WERI-Rb-1 (cell line): ENCODE data around the gene ZC3H12D.

Experiments
- DNase-seq: peaks from one replicate; pipeline ENCODE4 v3.0.0-alpha.2; 2020
- H3K27ac ChIP-seq: fragments of 250-450 bp; sonication (Bioruptor Pico); 2 replicates; pipeline ENCODE4 v1.5.1; 2020; ENCODE audit warnings: mild to moderate bottlenecking, moderate library complexity
- H3K27me3 ChIP-seq: fragments of 250-450 bp; sonication (Bioruptor Pico); 2 replicates; pipeline ENCODE4 v1.5.1; 2021; ENCODE audit warnings: mild to moderate bottlenecking, low read depth, moderate library complexity; ENCODE audit not compliant: insufficient read depth, severe bottlenecking
- H3K36me3 ChIP-seq: fragments of 250-450 bp; sonication (Bioruptor Pico); 2 replicates; pipeline ENCODE4 v1.5.1; 2020; ENCODE audit warnings: mild to moderate bottlenecking, moderate library complexity
- H3K4me3 ChIP-seq: 2 replicates; pipeline ENCODE4 v1.5.1; 2011; ENCODE audit warnings: low read depth, mild to moderate bottlenecking, control low read depth, low read length
- H3K9me3 ChIP-seq: fragments of 250-450 bp; sonication (Bioruptor Pico); 2 replicates; pipeline ENCODE4 v1.5.1; 2021; ENCODE audit warnings: mild to moderate bottlenecking, moderate library complexity; ENCODE audit not compliant: severe bottlenecking
- TF ChIP-seq, protein P1 (sequence below): IDR thresholded peaks from 2 replicates; pipeline ENCODE4 v1.5.1; 2011; ENCODE audit warnings: low read depth, mild to moderate bottlenecking, control low read depth, inconsistent platforms, low read length

ZC3H12D gene

DNA sequence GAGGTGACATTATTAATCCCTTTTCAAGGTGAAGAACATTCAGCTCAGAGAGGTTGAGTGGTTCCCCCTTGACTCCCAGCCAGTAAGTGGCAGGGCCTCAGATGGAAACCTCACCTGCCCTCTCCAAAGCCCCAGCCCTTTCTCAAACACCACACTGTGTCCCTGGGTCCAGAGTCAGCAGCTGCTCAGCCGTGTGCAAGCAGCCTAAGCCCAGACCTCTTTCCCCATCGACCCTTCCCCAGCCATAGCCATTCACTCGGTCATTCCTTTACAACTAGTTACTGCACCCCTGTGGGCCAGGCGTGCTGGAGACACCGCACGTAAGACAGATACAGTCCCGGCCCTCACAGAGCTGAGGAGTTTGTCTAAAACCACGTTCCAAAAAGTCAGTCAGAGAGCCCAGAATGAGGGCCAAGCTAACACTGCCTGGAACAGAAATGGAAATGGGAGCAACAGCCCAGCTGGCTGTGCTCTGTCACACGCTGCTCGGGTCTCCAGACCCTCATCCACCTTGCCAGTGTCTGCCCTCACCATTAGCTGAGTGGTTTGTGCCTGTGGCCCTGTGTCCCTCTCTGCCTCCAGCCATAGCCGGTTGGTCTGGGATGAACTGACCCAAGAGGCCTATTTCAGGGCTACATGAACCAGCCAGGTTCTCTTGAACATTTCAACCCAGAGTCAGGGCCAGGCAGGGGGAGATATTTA lies 29.6 kb downstream of the ZC3H12D start:
- TF ChIP-seq, protein P1, sequence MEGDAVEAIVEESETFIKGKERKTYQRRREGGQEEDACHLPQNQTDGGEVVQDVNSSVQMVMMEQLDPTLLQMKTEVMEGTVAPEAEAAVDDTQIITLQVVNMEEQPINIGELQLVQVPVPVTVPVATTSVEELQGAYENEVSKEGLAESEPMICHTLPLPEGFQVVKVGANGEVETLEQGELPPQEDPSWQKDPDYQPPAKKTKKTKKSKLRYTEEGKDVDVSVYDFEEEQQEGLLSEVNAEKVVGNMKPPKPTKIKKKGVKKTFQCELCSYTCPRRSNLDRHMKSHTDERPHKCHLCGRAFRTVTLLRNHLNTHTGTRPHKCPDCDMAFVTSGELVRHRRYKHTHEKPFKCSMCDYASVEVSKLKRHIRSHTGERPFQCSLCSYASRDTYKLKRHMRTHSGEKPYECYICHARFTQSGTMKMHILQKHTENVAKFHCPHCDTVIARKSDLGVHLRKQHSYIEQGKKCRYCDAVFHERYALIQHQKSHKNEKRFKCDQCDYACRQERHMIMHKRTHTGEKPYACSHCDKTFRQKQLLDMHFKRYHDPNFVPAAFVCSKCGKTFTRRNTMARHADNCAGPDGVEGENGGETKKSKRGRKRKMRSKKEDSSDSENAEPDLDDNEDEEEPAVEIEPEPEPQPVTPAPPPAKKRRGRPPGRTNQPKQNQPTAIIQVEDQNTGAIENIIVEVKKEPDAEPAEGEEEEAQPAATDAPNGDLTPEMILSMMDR: no peak
- no peaks in the 10 kb centered on the region for H3K9me3 ChIP-seq
- no peaks in the 10 kb centered on the region for H3K36me3 ChIP-seq
- no peak overlapping the region for H3K4me3 ChIP-seq
- no peaks in the 10 kb centered on the region for H3K27me3 ChIP-seq
- no peak overlapping the region for H3K27ac ChIP-seq
- no peak for DNase-seq

- Histone ChIP-seq H3K4me3 (no peak overlapping the region), H3K9me3 (no peaks in the 10 kb centered on the region), H3K27me3 (no peaks in the 10 kb centered on the region), H3K36me3 (no peaks in the 10 kb centered on the region), H3K27ac (no peak overlapping the region)
- DNase-seq: no peak
- TF ChIP-seq, protein P1: no peak
Observed at GRCh38 chr6:149454346-149454848, 30.4 kb downstream of the ZC3H12D start.

DNA sequence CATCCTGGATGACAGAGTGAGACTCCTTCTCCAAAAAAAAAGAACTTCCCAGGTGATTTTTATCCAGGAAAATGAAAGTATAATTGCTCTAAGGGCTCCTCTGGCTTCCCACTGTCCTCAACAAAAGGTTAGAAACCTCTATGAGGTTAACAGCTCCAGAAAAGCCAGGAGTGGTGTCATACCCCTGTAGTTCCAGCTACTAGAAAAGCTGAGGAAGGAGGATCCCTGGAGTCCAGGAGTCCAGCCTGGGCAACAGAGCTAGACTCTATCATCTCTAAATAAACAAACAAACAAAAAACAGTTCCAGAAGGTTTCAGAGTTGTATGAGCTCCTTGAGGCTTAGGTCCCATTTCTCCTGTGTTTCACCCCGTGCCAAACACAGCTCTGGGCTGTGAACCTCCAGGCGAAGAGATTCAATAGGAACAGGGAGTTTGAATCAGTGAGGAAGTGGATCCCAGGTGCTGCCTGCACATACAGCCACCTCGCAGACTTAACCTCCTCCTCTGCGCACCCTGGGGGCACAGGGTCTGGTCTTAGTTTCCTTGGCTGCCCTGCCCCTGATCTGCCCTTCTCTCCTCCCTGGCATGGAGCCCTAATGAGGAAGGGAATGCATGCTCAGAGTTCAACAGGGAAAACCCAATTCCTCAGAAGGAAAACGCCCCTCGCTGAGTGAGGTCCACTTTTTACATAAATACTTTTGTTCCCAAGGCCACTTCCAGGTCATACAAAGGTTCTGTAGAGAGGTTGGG lies 31.0 kb downstream of the ZC3H12D start:
- Histone ChIP-seq H3K27ac (no peak overlapping the region), H3K4me3 (no peak overlapping the region), H3K36me3 (no peaks in the 10 kb centered on the region), H3K9me3 (no peaks in the 10 kb centered on the region), H3K27me3 (no peaks in the 10 kb centered on the region)
- DNase-seq: no peak
- TF ChIP-seq, protein P1: no peak

GRCh38 chr6:149452037-149452939 lies 32.5 kb downstream of the ZC3H12D start:
- no peak overlapping the region for H3K27ac ChIP-seq
- TF ChIP-seq, protein P1: no peak
- H3K27me3 ChIP-seq: no peaks in the 10 kb centered on the region
- H3K36me3 ChIP-seq: no peaks in the 10 kb centered on the region
- H3K9me3 ChIP-seq: no peaks in the 10 kb centered on the region
- DNase-seq: no peak
- H3K4me3 ChIP-seq: no peak overlapping the region

- H3K9me3 ChIP-seq: no peaks in the 10 kb centered on the region
- H3K27ac ChIP-seq: no peak overlapping the region
- no peaks in the 10 kb centered on the region for H3K27me3 ChIP-seq
- TF ChIP-seq, protein P1: no peak
- no peaks in the 10 kb centered on the region for H3K36me3 ChIP-seq
- DNase-seq: no peak
- H3K4me3 ChIP-seq: no peak overlapping the region
Observed at GRCh38 chr6:149451376-149452036, 33.3 kb downstream of the ZC3H12D start.
